Limb (tissue), 2 donors: ENCODE measurements around the gene LRRC73.
"Not testable (repeated sequence)": the region's sequence is repeated elsewhere in the genome, so short reads cannot be mapped to it uniquely, and the experiment has no call there.

ENCODE experiments used
- DNase-seq, 2 donors: peaks; one replicate each; pipeline ENCODE4 v3.0.0-alpha.2; 2016; ENCODE audit errors: extremely low spot score in 2 of 2

Gene LRRC73

GRCh38 chr6:43493833-43494232, 16.3 kb downstream of the LRRC73 start:
- no peak for DNase-seq

GRCh38 chr6:43493230-43493629, 16.9 kb downstream of the LRRC73 start:
- DNase-seq: no peak

GRCh38 chr6:43492673-43493072, 17.5 kb downstream of the LRRC73 start:
- DNase-seq: no peak

- DNase-seq: peak in 1 of 2 donors; percentile 77
These were observed 18.1 kb downstream of the LRRC73 start for GRCh38 chr6:43491750-43492661.

- no peak for DNase-seq
These were observed 19.6 kb downstream of the LRRC73 start for GRCh38 chr6:43490523-43490939.

- no peak for DNase-seq
These were observed 20.7 kb downstream of the LRRC73 start for GRCh38 chr6:43489277-43490072.

GRCh38 chr6:43488667-43489276, 21.4 kb downstream of the LRRC73 start:
- DNase-seq: no peak

GRCh38 chr6:43481591-43482236, 28.4 kb downstream of the LRRC73 start:
- no peak for DNase-seq

- DNase-seq: no peak
These were observed 29.1 kb downstream of the LRRC73 start for GRCh38 chr6:43481075-43481474.

- DNase-seq: no peak
These were observed 32.2 kb downstream of the LRRC73 start for GRCh38 chr6:43478008-43478372.

GRCh38 chr6:43477235-43478007, 32.7 kb downstream of the LRRC73 start, which contains the start of gene TJAP1:
TJAP1 (plus strand) TSS chr6:43477570; CDS start chr6:43499002, 21,432 bp downstream.
- peak; percentile 85 to 99 for DNase-seq

- DNase-seq: no peak
These were observed 33.4 kb downstream of the LRRC73 start for GRCh38 chr6:43476746-43477145.

GRCh38 chr6:43475516-43475915, 34.6 kb downstream of the LRRC73 start:
- DNase-seq: no peak

GRCh38 chr6:43472515-43472914, 37.6 kb downstream of the LRRC73 start:
- no peak for DNase-seq

GRCh38 chr6:43471399-43471798, 38.7 kb downstream of the LRRC73 start:
- DNase-seq: no peak

GRCh38 chr6:43469947-43470346, 40.2 kb downstream of the LRRC73 start:
- no peak for DNase-seq

- no peak for DNase-seq
These were observed 41.1 kb downstream of the LRRC73 start for GRCh38 chr6:43468748-43469681.

- DNase-seq: no peak
These were observed 41.9 kb downstream of the LRRC73 start for GRCh38 chr6:43468240-43468639.

- DNase-seq: no peak
These were observed 42.4 kb downstream of the LRRC73 start for GRCh38 chr6:43467752-43468151.

- not testable (repeated sequence) for DNase-seq
These were observed 42.9 kb downstream of the LRRC73 start for GRCh38 chr6:43467265-43467664.
